Mucosa of stomach (tissue), 1 donor: ENCODE measurements around the gene ZFP36L1.
"Not testable (repeated sequence)": the region's sequence is repeated elsewhere in the genome, so short reads cannot be mapped to it uniquely, and the experiment has no call there.

Source experiments
- H3K27me3 ChIP-seq: one replicate; pipeline ENCODE4 v1.7.0; 2013; ENCODE audit warnings: mild to moderate bottlenecking, low read length; ENCODE audit not compliant: control insufficient read depth, insufficient read depth
- H3K36me3 ChIP-seq: one replicate; pipeline ENCODE4 v1.7.0; 2013; ENCODE audit warnings: low read length; ENCODE audit not compliant: control insufficient read depth, insufficient read depth
- H3K4me1 ChIP-seq: one replicate; pipeline ENCODE4 v1.7.0; 2013; ENCODE audit warnings: mild to moderate bottlenecking, low read length; ENCODE audit not compliant: control insufficient read depth, insufficient read depth
- H3K4me3 ChIP-seq: one replicate; pipeline ENCODE4 v1.7.0; 2013; ENCODE audit warnings: low read length
- H3K9ac ChIP-seq: one replicate; pipeline ENCODE4 v1.7.0; 2013; ENCODE audit warnings: mild to moderate bottlenecking, low read length, moderate library complexity
- H3K9me3 ChIP-seq: one replicate; pipeline ENCODE4 v1.7.0; 2013; ENCODE audit warnings: mild to moderate bottlenecking, low read length, moderate library complexity; ENCODE audit not compliant: control insufficient read depth
- donor health status: Pancreatic carcinoma.

The ZFP36L1 gene

GRCh38 chr14:68774771-68775613, 17.9 kb downstream of the ZFP36L1 start:
- no peaks in the 10 kb centered on the region for H3K9me3 ChIP-seq
- no peaks in the 10 kb centered on the region for H3K36me3 ChIP-seq
- no peak overlapping the region for H3K4me3 ChIP-seq
- peaks cover 31% of the 10 kb centered on the region for H3K4me1 ChIP-seq
- no peaks in the 10 kb centered on the region for H3K27me3 ChIP-seq
- no peak overlapping the region for H3K9ac ChIP-seq

DNA sequence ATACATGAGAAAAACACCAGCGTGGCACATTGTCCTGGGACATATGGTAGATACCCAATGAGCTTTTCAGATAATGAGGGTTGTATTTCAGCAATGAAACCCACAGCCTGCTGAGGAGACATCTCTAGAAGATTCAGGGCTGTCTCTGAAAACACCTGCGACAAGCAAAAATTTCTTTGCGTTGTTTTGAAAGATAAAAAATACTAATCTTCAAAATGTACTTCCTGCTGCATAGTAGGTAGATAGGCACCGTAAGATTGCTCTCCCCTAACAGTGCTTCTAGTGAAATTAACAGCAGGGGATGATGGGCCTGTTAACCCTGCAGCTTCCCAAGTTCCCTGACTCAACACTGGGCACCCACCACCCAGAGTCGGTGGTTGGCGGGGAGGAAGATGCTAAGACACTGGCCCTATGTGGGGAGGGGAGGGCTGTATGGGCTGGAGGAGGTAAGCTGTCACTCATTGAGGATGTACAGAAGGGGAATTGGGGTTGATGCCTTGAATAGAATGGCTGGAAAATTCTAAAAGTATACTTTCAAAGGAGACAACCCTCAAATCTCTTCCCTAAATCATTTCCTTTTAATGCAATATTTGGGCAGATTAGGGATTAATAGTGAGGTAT, 20.0 kb downstream of the ZFP36L1 start:
- Histone ChIP-seq H3K36me3 (no peaks in the 10 kb centered on the region), H3K27me3 (no peaks in the 10 kb centered on the region), H3K9me3 (no peaks in the 10 kb centered on the region), H3K9ac (no peak overlapping the region), H3K4me3 (no peak overlapping the region), H3K4me1 (peaks cover 10% of the 10 kb centered on the region)

DNA sequence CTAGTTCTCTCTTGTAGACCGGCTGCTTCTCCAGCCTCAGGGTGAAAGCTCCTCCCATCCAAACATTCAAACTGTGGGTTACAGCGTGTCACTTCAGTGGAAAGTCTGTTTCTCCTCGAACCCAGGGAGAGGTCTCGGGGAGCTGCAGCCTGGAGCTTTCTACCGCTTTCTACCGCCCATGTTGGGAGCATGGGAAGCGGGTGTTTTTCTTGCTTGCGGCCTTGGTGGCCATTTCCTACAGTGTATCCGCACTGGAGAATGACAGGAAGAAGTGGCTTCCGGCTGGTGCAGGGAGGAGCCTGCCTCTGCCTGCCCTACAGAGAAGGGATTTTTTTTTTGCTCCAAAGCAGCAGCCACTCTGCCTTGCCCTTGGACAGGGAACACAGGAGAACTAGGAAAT, 21.2 kb downstream of the ZFP36L1 start:
- Histone ChIP-seq H3K27me3 (no peaks in the 10 kb centered on the region), H3K4me3 (no peak overlapping the region), H3K4me1 (peaks cover 6% of the 10 kb centered on the region), H3K36me3 (no peaks in the 10 kb centered on the region), H3K9ac (no peak overlapping the region), H3K9me3 (no peaks in the 10 kb centered on the region)

GRCh38 chr14:68770553-68771286, 22.1 kb downstream of the ZFP36L1 start:
- Histone ChIP-seq H3K4me1 (no peaks in the 10 kb centered on the region), H3K4me3 (no peak overlapping the region), H3K27me3 (no peaks in the 10 kb centered on the region), H3K9me3 (no peaks in the 10 kb centered on the region), H3K36me3 (no peaks in the 10 kb centered on the region), H3K9ac (no peak overlapping the region)

DNA sequence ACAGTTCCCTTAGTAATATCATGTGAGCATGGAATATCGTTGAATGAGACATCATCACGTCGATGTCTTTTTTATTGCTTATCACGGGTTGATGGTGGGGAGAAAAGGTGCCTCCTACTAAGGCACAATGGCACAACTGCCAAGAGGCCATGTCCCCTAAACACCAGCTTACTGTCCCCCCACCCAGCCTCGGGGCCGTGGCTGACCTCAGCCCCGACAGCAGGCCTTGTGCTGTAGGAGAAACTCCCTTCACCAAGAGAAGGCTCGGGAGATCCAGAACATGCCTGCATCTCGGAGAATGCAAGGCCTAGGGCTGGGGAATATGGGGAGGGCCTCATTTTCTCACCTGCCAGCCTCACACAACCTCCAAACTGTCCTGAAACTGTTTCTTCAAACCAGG, 22.8 kb downstream of the ZFP36L1 start:
- H3K4me3 ChIP-seq: no peak overlapping the region
- H3K9ac ChIP-seq: no peak overlapping the region
- H3K4me1 ChIP-seq: no peaks in the 10 kb centered on the region
- no peaks in the 10 kb centered on the region for H3K36me3 ChIP-seq
- no peaks in the 10 kb centered on the region for H3K27me3 ChIP-seq
- H3K9me3 ChIP-seq: no peaks in the 10 kb centered on the region

DNA sequence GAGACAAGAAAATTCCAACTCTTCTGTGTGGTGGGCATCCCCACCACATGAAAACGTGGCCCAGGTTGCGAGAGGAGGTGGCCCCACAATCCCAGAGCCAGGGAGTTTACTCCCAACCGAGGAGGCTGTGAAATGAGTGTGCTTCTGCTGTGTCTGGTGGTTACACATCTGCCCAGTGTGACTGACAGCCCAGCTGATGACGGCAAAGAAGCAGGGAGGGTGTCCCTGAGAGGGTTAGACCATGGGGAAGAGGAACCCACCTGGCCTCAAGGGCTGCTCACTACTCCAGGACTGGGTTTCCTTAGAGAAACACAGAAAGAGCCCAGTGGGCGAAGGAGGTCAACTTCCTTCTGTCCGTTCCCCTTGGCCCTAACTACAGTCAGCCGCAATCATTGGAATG, 24.6 kb downstream of the ZFP36L1 start:
- Histone ChIP-seq H3K4me1 (peaks cover 1% of the 10 kb centered on the region), H3K9ac (no peak overlapping the region), H3K4me3 (no peak overlapping the region), H3K36me3 (no peaks in the 10 kb centered on the region), H3K9me3 (no peaks in the 10 kb centered on the region), H3K27me3 (no peaks in the 10 kb centered on the region)

- Histone ChIP-seq H3K9me3 (no peaks in the 10 kb centered on the region), H3K36me3 (no peaks in the 10 kb centered on the region), H3K4me3 (no peak overlapping the region), H3K9ac (no peak overlapping the region), H3K27me3 (no peaks in the 10 kb centered on the region), H3K4me1 (peaks cover 12% of the 10 kb centered on the region)
Observed at GRCh38 chr14:68767248-68767645, 25.6 kb downstream of the ZFP36L1 start.

DNA sequence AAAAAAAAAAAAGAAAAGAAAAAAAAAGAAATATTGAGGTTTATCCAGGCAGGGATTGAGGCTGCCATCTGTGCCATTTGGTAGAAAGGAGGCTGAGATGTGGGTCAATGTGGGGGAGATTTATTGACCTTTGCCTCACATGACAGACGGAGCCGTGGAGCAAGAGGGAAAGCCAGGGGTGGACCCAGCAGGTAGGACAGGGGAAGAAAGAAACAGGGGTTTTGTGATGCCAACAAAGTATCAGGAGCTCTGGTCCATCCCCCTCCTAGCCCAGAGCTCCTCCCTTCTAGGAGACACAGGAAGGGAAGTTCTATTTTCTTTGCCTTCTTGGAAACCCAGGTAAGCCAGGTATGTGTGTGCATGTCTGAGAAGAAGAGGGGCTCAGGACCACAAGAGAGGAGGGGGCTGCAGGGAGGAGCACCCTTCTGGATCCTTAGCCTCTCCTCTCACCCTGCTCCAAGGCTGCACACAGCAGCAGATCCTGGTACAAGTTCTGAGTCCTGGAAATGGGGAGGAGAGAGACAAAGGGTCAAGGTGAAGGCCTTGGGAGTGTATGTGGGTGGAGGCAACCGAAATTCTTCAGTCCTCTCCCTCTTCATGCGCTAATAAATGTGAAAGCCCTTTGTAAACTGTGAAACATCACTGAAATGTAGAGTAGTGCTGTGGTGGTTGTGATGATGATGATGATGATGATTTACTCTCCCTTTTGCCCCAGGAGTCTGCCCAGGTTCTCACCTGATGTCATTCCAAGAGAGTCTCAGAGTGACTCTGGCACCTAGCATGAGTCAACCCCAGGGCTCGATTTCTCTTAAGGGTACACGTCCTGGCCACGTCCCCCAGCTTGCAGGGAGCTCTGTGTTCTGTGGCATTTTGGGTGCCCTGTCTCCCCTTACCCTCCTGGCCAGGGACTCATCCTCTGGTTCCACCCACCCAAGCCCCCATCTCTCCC, 26.3 kb downstream of the ZFP36L1 start:
- no peaks in the 10 kb centered on the region for H3K27me3 ChIP-seq
- no peak overlapping the region for H3K9ac ChIP-seq
- no peaks in the 10 kb centered on the region for H3K36me3 ChIP-seq
- no peaks in the 10 kb centered on the region for H3K9me3 ChIP-seq
- no peak overlapping the region for H3K4me3 ChIP-seq
- peaks cover 16% of the 10 kb centered on the region for H3K4me1 ChIP-seq

- not testable (repeated sequence) for H3K9ac ChIP-seq, H3K27me3 ChIP-seq, H3K9me3 ChIP-seq, H3K4me3 ChIP-seq, H3K36me3 ChIP-seq
- peaks cover 34% of the 10 kb centered on the region for H3K4me1 ChIP-seq
Observed at GRCh38 chr14:68763843-68764242, 29.0 kb downstream of the ZFP36L1 start.

GRCh38 chr14:68762953-68763764, 29.7 kb downstream of the ZFP36L1 start:
- no peaks in the 10 kb centered on the region for H3K9me3 ChIP-seq
- H3K4me3 ChIP-seq: no peak overlapping the region
- H3K9ac ChIP-seq: no peak overlapping the region
- H3K4me1 ChIP-seq: peaks cover 41% of the 10 kb centered on the region
- no peaks in the 10 kb centered on the region for H3K36me3 ChIP-seq
- no peaks in the 10 kb centered on the region for H3K27me3 ChIP-seq

DNA sequence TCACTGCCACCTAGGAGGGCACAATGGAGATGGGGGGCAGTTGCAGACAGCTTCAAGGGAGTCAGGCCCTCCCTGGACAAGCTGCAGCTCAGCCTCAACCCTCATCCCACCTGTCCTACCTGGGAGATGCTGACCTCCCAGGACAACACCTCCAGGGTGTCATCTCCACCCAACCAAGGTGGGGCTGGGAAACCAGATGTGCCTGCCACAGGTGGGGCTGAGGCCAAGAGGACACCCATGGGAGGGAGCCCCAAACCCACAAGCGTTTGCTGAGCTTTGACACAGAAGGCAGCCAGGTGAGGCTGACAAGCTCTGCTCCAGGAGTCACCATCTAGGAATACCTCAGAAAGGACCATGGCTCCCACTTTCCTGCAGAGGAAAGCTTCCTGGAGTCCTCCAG, 31.5 kb downstream of the ZFP36L1 start:
- Histone ChIP-seq H3K27me3 (no peaks in the 10 kb centered on the region), H3K9ac (no peak overlapping the region), H3K36me3 (no peaks in the 10 kb centered on the region), H3K4me1 (peaks cover 59% of the 10 kb centered on the region), H3K4me3 (no peak overlapping the region), H3K9me3 (no peaks in the 10 kb centered on the region)
